IPS DF 19.7 (cell line): ENCODE measurements around the gene NPAS3.

Experiments used
- DNase-seq: peaks from one replicate; pipeline ENCODE4 v3.0.0-alpha.2; 2013; ENCODE audit warnings: low read depth, low spot score

Gene NPAS3

GRCh38 chr14:33509454-33509853 is 570.8 kb downstream of the NPAS3 start:
- no peak for DNase-seq

GRCh38 chr14:33510063-33510481 is 571.4 kb downstream of the NPAS3 start:
- no peak for DNase-seq

- DNase-seq, result no peak
These were observed 572.3 kb downstream of the NPAS3 start for GRCh38 chr14:33510991-33511390.

- no peak for DNase-seq
These were observed 573.4 kb downstream of the NPAS3 start for GRCh38 chr14:33511851-33512640.

GRCh38 chr14:33515441-33515840 is 576.8 kb downstream of the NPAS3 start:
- DNase-seq, result no peak

GRCh38 chr14:33515899-33516298 is 577.2 kb downstream of the NPAS3 start:
- DNase-seq, result no peak

- no peak for DNase-seq
These were observed 578.3 kb downstream of the NPAS3 start for GRCh38 chr14:33516898-33517436.

- no peak for DNase-seq
These were observed 582.5 kb downstream of the NPAS3 start for GRCh38 chr14:33521192-33521591.

- DNase-seq, result no peak
These were observed 585.6 kb downstream of the NPAS3 start for GRCh38 chr14:33524244-33524643.

- no peak for DNase-seq
These were observed 586.9 kb downstream of the NPAS3 start for GRCh38 chr14:33525626-33526025.

GRCh38 chr14:33527023-33527634 is 588.5 kb downstream of the NPAS3 start:
- no peak for DNase-seq

- DNase-seq, result no peak
These were observed 590.0 kb downstream of the NPAS3 start for GRCh38 chr14:33528655-33529054.

- no peak for DNase-seq
These were observed 591.4 kb downstream of the NPAS3 start for GRCh38 chr14:33529787-33530757.

- no peak for DNase-seq
These were observed 593.9 kb downstream of the NPAS3 start for GRCh38 chr14:33532553-33532952.

GRCh38 chr14:33534104-33534503 is 595.4 kb downstream of the NPAS3 start:
- no peak for DNase-seq

- no peak for DNase-seq
These were observed 596.0 kb downstream of the NPAS3 start for GRCh38 chr14:33534632-33535031.

- no peak for DNase-seq
These were observed 601.3 kb downstream of the NPAS3 start for GRCh38 chr14:33539918-33540357.

GRCh38 chr14:33541171-33541570 is 602.5 kb downstream of the NPAS3 start:
- no peak for DNase-seq

- DNase-seq, result no peak
These were observed 603.9 kb downstream of the NPAS3 start for GRCh38 chr14:33542338-33543287.

- DNase-seq, result no peak
These were observed 607.0 kb downstream of the NPAS3 start for GRCh38 chr14:33545696-33546095.

GRCh38 chr14:33548606-33549005 is 609.9 kb downstream of the NPAS3 start:
- DNase-seq, result no peak
